C1 segment of cervical spinal cord (tissue), 14 donors: Measurements from ENCODE around the gene CKM.

ENCODE experiments used
- DNase-seq, 14 donors: peaks; one replicate each; lab custom pipeline; 2025; lab: John Stamatoyannopoulos, UW

The CKM gene

GRCh38 chr19:45322744-45323281 is at the start of gene CKM:
Gene CKM (minus strand): TSS chr19:45322875. CDS start chr19:45319713, 3,162 bp downstream.
- DNase-seq = no peak

GRCh38 chr19:45370410-45371204 is 47.9 kb upstream of the CKM start, which contains the start of gene ERCC2:
Gene ERCC2 (minus strand): TSS chr19:45370573. CDS start chr19:45370540, 33 bp downstream.
- DNase-seq = peak; percentile 83 to 99 (median 98)

DNA sequence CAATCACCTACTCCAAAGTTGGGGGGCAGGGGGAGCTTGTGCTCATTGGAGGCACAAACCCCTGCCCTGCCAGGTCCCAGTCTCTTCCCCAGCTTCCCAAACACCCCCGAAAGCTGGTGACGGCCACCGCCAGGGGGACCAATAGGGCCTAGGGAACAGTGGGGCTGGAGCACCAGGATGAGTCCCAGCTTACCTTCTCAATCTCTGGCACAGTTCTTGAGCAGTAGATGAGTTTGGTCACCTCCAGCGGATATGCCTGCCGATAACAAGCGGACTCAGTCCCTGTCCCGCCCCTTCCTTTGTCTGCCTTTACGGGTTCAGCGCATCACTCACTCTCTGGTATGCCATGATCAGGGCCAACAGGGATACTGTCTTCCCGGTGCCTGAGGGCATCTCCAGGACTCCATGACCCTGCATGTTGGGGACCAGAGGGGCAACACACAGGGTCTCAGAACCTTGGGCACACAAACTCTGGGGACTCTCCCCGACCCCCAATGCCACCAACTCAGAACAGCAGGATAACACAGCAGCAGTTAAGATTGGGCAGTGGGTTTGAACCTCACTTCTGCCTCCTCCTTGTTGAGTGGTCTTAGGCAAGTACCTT is 46.2 kb upstream of the CKM start:
- DNase-seq = no peak

GRCh38 chr19:45368127-45368526 is 45.5 kb upstream of the CKM start:
- DNase-seq = no peak

DNA sequence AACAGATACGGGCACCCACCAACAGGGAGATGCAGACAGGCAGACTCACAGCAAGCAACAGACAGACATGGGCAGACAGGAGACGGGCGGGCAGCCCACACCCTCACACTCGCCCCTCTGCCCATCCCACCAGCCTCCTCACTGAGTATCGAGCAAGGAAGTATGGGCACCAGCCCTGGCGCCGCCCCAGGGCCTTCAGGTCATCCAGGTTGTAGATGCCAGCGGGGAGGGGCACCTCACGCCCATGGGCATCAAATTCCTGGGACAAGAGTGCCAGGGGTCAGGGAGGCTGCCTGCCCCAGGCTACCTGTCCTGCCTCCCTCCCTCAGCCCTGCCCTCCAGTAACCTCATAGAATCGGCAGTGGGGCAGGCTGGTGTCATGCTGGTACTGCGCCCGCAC is 42.0 kb upstream of the CKM start:
- DNase-seq = no peak

GRCh38 chr19:45363861-45364459 is 41.3 kb upstream of the CKM start:
- DNase-seq = no peak

- no peak for DNase-seq
Observed at GRCh38 chr19:45362291-45362690, 39.6 kb upstream of the CKM start.

DNA sequence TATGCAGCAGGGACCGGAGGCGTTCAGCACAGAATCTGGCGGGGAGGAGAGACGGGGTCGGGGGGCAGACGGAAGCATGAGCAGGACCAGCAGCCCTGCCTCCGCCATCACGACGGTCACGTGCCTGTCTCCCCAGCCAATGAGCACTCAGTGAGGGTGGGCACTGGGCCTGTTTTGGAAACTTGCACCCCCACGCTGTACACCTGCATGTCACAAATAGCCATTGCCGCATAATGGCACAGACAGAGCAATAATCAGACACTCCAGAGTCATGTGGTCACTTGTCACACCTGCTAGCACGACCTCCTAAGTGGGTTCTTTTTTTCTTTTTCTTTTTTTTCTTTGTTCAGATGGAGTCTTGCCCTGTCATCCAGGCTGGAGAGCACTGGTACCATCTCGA is 38.9 kb upstream of the CKM start:
- DNase-seq = no peak

GRCh38 chr19:45358213-45358792 is 35.6 kb upstream of the CKM start:
- no peak for DNase-seq

- no peak for DNase-seq
Observed at GRCh38 chr19:45357445-45357783, 34.7 kb upstream of the CKM start.

DNA sequence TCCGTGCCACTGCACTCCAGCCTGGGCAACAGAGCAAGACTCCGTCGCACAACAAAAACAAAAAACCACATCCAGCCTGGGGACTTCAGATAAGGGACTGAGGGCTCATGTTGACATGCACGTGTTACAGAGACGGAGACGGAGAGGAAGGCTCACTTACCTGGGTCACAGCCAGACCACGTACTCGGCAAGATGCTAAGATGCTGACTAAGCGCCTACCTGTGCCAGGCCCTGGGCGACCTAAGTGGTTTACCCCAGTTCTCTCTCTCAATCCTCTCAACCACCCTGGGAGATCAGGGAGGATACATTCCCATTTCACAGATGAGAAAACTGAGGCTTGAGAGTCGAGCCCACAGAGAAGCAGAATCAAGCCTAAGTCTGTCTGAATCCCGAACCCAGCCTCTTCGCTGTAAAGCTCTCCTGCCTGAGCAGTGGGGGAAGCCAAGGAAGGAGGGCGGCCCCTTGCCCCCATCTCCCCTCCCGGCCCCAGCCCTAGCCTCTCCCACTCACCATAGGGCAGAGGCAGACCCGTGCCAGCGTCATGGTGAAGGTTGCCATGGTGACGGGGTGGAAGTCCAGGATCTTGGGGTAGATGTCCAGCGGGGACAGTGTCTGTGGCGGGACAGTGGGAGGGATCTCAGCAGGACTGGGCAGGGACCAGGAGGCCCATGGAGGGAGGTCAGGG is 34.2 kb upstream of the CKM start:
- DNase-seq = no peak

DNA sequence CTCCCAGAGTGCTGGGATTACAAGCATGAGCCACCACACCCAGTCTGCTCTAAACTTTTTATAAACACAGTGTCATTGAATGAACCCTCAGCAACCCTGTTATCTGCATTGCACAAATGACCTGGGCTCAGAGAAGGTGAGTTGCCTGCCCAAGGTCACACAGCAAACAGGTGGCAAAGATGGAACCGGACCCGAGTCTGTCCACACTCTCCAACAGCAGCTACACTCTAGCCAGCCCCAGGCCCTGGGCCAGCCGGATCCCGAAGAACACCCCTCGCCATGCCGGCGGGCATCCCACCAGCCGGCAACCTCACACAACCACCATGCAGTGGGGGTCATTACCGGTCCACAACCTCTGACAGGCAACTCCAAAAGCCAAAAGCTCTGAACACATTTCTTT is 33.2 kb upstream of the CKM start:
- DNase-seq = no peak

- DNase-seq = no peak
Observed at GRCh38 chr19:45355402-45355801, 32.7 kb upstream of the CKM start.

DNA sequence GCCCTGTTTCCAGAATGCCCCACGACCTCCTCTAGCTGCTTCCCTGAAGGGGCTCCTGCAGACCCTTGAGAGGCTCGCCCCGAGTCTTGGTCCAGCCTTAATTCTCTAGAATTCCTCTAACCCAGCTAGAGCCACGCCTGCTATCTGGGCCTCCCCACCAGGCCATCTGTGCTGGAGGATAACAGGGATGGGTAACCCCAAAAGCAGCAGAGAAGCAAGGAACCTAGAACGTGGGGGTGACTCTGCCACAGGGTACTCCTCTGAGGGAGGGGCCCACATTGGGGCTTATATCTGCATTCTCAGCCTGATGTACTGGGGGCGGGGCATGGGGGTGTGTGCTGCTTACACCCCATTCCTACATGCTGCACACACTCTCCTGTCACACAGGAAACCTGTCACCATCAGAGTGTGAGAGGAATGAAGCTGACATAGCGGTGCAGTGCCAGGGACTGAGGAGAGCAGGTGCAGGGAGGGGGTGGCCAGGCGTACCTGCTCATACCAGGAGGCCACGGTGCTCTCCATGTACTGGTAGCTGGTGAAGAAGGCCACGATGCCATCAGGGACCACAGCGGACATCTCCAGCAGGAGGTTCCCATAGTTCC is 31.7 kb upstream of the CKM start:
- DNase-seq = no peak

DNA sequence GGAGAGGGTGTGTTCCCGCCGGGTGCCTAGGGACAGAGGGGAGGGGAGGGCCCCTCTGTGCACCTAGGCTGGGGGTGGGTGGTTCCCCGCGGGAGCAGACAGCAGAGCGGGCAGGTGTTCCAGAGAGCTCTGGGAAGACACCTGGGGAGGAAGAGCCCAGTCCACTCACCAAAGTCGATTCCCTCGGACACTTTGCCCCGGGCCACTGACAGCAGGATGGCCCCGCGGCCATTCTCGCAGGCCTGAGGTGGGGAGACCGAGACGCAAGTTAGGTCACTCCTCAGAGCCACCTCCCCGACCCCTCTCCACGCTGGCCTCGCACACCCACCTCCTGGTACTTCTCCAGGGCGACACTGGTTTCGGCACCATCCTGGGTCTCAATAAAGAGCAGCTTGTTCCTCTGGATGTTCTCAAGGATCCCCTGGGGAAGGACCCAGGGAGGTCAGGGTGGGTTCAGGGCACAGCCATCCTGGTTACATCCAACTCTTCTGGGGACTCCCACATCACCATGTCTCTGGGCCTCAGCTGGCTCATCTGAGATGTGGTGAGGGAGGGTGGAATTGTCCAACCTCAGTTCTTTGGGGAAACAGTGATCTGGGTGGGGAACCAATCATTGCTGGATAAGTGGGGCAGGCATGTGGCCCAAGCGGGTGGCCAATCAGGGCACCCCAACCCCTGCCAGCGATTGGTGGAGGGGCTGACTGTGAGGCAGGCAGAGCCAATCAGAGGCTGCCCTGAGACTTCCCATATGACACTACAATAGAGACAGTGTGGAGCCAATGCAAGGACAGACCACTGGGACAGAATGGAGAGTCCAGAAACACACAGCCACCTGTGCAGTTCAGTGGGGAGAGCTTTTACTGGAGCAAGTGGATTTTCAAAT is 30.5 kb upstream of the CKM start:
- no peak for DNase-seq

- DNase-seq = no peak
Observed at GRCh38 chr19:45352471-45352870, 29.8 kb upstream of the CKM start.

DNA sequence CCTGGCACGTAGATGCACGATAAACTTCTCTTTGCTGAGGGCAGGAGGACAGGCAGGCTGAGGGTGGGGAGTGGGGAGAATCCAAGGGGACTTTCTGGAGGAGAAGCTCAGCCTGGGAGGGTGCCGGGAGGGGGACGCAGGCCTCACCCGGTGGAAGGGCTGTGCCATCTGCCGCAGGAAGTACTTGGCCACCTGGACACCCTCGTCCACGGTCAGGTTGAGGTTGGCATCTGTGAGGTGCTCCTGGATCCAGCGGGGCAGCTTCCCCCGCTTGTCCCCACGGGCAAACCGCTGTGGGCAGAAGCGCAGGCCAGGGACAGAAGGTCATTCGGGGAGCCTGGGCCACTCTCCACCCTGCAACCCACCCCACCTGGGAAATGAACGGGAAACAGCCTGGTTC is 29.4 kb upstream of the CKM start:
- DNase-seq = no peak

GRCh38 chr19:45351401-45351952 is 28.8 kb upstream of the CKM start:
- no peak for DNase-seq

DNA sequence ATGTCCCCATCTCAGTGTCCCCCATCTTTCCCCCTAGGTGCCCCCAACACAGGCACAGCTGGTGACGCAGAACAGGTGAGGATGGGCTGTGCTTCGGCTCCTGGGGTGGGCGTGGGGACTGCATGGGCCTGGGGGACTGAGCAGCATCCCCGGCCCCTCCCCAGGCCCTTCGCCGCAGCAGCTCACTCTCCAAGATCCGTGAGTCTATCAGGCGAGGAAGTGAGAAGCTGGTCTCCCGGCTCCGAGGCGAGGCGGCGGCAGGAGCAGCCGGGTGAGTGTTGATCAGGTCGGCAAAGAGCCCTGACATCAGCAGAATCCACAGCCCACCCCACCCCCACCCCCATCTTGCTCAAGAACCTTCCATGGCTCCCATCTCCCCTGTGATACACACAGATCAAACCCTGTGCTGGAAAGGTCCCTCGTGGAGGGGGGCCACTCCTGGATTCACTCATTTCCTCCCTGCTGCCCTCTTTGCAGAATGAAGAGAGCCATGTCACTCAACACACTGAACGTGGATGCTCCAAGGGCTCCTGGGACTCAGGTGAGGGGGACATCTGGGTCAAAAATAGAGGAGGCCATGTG is 27.9 kb upstream of the CKM start:
- no peak for DNase-seq
